IgD-negative memory B cell (primary cell): ENCODE measurements around the gene POU2F3. TPM values are rescaled to one million over a fixed set of nuclear protein-coding genes. Genes with fewer than 3 reads are reported as not detected.

Experiments
- H3K27ac Mint-ChIP-seq, 3 donors: one replicate each; pipeline ENCODE4 v1.8.0; 2020 to 2022; ENCODE audit warnings: mild to moderate bottlenecking in 3 of 3, mixed read lengths in 3 of 3, moderate library complexity in 1 of 3
- H3K27me3 Mint-ChIP-seq: one replicate; pipeline ENCODE4 v1.8.0; 2021; ENCODE audit warnings: mixed read lengths
- H3K36me3 Mint-ChIP-seq: one replicate; pipeline ENCODE4 v1.8.0; 2020; ENCODE audit warnings: mild to moderate bottlenecking, mixed read lengths
- H3K4me1 Mint-ChIP-seq, 3 donors: one replicate each; pipeline ENCODE4 v1.8.0; 2020 to 2022; ENCODE audit warnings: mixed read lengths in 3 of 3, mild to moderate bottlenecking in 1 of 3
- H3K4me3 Mint-ChIP-seq, 4 donors: one replicate each; pipeline ENCODE4 v1.8.0; 2020 to 2022; ENCODE audit warnings: mild to moderate bottlenecking in 4 of 4, mixed read lengths in 4 of 4, moderate library complexity in 3 of 4
- H3K9me3 Mint-ChIP-seq, 3 donors: one replicate each; pipeline ENCODE4 v1.8.0; 2020 to 2021; ENCODE audit warnings: mixed read lengths in 3 of 3, mild to moderate bottlenecking in 1 of 3
- polyA plus RNA-seq: library from polyadenylated mRNA; unstranded; fragments of 300-500 nt; fragmentation: Illumina TruSeq; gene quantifications from one replicate; pipeline ENCODE4 v1.2.3, GENCODE V29; 2021

Gene POU2F3
- polyA plus RNA-seq, 1 donor from 2014 or later, result not detected

DNA sequence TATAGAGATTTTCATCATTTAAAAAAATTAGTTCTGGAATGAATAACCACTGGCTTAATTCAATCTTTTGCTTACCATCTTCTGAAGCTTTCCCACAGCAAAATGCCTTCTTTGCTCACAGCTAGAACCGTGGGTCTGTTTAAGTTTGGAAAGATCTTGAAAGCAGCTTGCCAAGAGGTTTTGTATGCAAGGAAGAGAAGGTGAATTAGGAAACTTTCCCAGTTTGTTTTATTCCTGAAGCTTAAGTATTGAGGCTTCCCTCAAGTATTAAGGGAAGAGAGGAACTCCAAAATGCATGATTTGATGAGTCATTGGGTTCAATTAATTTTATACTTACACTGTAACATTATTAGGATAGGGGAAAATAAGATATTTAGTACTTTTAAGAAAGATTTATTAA, 94.4 kb downstream of the POU2F3 start:
- H3K9me3 Mint-ChIP-seq, result peaks cover 0 to 2% (median 0%) of the 10 kb centered on the region in 3 donors
- H3K27ac Mint-ChIP-seq, result no peak overlapping the region
- no peak overlapping the region for H3K4me3 Mint-ChIP-seq
- H3K27me3 Mint-ChIP-seq, result peaks cover 22% of the 10 kb centered on the region
- H3K36me3 Mint-ChIP-seq, result no peaks in the 10 kb centered on the region
- peaks cover 18 to 22% (median 20%) of the 10 kb centered on the region in 3 donors for H3K4me1 Mint-ChIP-seq

DNA sequence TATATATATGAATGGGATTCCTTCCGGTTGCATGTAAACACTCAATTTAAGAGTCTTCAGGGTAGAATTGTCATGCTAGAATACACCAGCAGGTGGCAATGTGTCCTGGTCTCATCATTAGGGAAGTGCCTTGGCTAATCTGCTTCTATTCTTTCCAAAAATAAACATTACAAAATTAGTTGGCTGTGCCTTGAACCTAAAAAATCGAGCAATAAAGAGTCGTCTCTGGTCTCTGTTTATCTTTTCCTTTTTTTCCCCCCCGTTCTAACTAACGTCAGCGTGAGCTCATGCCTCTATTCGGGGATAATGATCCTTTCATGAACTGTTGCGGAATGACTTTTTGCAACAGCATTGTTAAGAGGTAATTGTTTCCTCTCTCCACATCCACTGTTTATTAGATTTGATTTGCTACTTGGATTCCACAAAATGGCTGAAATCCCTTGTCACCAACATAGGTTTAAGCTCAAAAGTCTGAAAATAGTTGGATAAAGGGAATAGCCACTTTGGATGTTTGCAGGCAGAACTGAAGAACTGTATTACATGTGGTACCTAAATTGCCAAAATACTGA, 95.0 kb downstream of the POU2F3 start:
- H3K4me1 Mint-ChIP-seq, result peaks cover 18 to 29% (median 20%) of the 10 kb centered on the region in 3 donors
- no peaks in the 10 kb centered on the region for H3K36me3 Mint-ChIP-seq
- peak overlapping the region; percentile 3 to 55 (median 34) for H3K27ac Mint-ChIP-seq
- H3K9me3 Mint-ChIP-seq, result peaks cover 0 to 2% (median 0%) of the 10 kb centered on the region in 3 donors
- H3K27me3 Mint-ChIP-seq, result peaks cover 26% of the 10 kb centered on the region
- peak overlapping the region; percentile 81 to 87 (median 86) for H3K4me3 Mint-ChIP-seq

DNA sequence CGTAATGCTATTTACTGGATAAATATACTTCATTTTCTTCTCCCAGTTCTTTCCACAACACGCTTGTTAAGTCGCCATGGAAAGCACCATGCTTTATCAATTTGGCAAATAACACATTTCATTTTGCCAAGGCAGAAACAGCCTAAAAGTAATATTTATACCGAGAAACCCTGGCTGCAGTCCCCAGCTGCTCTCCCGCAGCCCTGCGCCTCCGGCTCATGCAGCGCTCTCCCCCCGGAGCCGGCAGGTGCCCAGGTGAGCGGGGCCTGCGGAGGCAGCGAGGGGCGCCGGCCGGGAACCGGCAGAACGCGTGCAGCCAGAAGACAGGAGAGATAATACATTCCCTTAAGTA, 95.6 kb downstream of the POU2F3 start:
- peak overlapping the region; percentile 81 to 87 (median 86) for H3K4me3 Mint-ChIP-seq
- H3K9me3 Mint-ChIP-seq, result peaks cover 0 to 2% (median 0%) of the 10 kb centered on the region in 3 donors
- no peaks in the 10 kb centered on the region for H3K36me3 Mint-ChIP-seq
- peaks cover 31% of the 10 kb centered on the region for H3K27me3 Mint-ChIP-seq
- peak overlapping the region; percentile 3 to 83 (median 55) for H3K27ac Mint-ChIP-seq
- peaks cover 18 to 30% (median 20%) of the 10 kb centered on the region in 3 donors for H3K4me1 Mint-ChIP-seq

DNA sequence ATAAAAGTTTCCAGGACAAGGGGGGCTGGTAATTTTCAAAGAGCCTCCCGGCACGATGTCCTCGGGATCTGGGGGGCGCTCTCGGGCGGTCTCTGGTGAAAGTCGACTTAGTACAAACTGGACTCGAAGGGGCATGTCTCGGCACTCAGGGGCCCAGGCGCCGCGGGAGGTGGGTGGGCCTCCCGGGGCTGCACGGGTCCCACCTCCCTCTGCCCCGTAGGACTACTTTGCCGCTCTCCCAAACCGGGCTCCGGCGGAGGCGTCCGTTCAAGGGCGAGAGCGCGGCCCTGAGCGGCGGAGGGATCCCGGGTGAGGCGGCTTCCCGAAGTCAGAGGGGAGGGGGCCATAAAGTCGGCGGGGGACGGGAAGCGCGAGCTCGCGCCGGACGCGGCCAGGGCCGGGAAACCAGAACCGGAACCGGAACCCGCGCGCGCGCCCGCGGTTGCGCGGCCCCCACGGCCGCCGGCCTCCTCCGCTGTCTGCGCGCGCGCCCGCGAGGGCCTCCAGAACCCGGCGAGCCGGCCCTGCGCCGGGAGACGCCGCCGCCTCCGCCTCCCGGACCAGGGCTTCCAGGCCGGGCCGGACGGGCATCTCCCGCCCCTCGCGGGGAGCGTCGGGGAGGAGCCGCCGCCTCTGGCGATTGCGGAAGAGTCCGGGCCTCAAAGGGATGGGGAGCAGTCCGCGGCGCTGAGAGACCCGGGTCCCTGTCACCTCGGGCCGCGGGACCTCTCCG, 96.1 kb downstream of the POU2F3 start, which contains the start of gene ARHGEF12:
Gene ARHGEF12 (plus strand): TSS at position 506 of the 733 bp plus-strand sequence. CDS start 831 bp downstream, outside the sequence.
- H3K27me3 Mint-ChIP-seq, result peaks cover 35% of the 10 kb centered on the region
- H3K4me3 Mint-ChIP-seq, result peak within 1 kb of the TSS; percentile 85 to 96 (median 92)
- H3K9me3 Mint-ChIP-seq, result peaks cover 0 to 2% (median 0%) of the 10 kb centered on the region in 3 donors
- H3K27ac Mint-ChIP-seq, result peak within 1 kb of the TSS; percentile 66 to 96 (median 89)
- H3K4me1 Mint-ChIP-seq, result peaks cover 18 to 30% (median 20%) of the 10 kb centered on the region in 3 donors
- H3K36me3 Mint-ChIP-seq, result no peaks in the 10 kb centered on the region

DNA sequence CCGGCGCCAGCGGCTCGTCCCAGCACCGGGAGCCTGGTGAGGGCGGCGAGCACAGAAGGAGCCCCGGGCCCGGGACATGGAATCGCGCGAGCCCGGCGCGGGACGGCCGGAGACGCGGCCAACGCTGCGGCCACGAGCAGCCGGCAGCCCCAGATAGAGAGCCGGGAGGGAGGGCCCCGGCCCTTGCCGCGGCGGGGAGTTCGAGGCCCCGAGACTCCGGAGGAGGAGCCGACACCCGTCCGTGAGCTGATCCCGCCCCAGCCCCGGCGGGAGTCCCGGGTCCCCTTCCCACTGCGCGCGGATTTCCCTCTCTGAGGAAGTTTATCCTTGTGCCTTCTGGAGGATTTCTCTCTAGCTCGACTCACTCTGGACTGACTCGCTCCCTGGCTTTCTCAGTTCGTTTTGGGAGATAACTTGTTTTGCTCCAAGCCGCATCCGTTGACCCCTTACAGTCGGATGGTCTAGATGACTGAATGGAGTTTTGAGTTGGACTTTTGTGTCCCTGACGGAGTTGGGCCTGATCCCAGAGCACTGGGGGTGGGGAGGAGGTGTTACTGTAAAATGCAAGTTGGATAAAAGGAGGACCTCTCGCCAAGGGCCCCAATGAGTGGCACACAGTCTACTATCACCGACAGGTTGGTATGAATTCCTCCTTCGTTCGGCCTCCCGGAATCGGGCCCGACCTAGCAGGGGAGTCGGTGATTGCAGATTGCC, 96.9 kb downstream of the POU2F3 start:
- peaks cover 19 to 30% (median 20%) of the 10 kb centered on the region in 3 donors for H3K4me1 Mint-ChIP-seq
- H3K36me3 Mint-ChIP-seq, result no peaks in the 10 kb centered on the region
- peak overlapping the region; percentile 83 to 96 (median 92) for H3K4me3 Mint-ChIP-seq
- H3K9me3 Mint-ChIP-seq, result peaks cover 0 to 2% (median 0%) of the 10 kb centered on the region in 3 donors
- peak overlapping the region; percentile 66 to 96 (median 89) for H3K27ac Mint-ChIP-seq
- peaks cover 37% of the 10 kb centered on the region for H3K27me3 Mint-ChIP-seq

DNA sequence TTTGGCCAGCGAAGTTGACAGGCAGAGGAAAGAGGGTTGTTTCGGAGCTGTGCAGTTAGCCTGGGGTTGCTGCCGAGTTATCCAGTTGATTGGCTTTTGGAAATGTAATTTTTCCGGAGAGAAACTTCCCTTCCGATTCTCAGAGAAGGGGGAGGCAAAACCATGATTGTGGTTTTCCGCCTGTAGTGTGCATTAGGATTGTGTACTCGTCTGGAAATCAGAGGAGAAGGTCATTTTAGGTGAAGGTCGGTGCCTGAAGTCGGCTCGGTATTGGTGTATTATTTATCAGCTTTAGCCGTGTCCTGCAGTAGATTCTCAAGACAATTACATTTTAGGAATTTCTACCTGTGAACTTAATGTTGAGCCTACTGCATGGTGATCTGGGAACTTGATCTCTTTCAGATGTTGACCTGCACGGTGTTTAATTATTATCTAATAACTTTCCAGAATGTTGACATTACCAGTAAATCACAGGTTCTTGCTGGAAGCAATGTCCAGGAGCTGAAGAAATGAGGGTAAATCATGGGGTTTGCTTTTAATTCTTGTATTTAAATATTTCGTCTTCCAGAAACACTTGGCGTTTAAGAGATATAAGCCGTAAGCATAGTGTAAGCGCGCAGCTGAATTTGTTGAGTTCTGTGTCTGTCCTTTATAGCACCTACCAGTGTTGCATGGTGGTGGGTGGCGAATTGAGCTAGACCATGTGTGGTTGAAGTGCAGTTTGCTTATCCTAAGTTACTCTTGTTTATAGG, 97.6 kb downstream of the POU2F3 start:
- no peaks in the 10 kb centered on the region for H3K36me3 Mint-ChIP-seq
- H3K4me1 Mint-ChIP-seq, result peaks cover 19 to 30% (median 20%) of the 10 kb centered on the region in 3 donors
- H3K9me3 Mint-ChIP-seq, result peaks cover 0 to 4% (median 0%) of the 10 kb centered on the region in 3 donors
- peak overlapping the region; percentile 83 to 96 (median 92) for H3K4me3 Mint-ChIP-seq
- H3K27ac Mint-ChIP-seq, result peak overlapping the region in 2 of 3 donors; percentile 16 to 96
- H3K27me3 Mint-ChIP-seq, result peaks cover 43% of the 10 kb centered on the region

DNA sequence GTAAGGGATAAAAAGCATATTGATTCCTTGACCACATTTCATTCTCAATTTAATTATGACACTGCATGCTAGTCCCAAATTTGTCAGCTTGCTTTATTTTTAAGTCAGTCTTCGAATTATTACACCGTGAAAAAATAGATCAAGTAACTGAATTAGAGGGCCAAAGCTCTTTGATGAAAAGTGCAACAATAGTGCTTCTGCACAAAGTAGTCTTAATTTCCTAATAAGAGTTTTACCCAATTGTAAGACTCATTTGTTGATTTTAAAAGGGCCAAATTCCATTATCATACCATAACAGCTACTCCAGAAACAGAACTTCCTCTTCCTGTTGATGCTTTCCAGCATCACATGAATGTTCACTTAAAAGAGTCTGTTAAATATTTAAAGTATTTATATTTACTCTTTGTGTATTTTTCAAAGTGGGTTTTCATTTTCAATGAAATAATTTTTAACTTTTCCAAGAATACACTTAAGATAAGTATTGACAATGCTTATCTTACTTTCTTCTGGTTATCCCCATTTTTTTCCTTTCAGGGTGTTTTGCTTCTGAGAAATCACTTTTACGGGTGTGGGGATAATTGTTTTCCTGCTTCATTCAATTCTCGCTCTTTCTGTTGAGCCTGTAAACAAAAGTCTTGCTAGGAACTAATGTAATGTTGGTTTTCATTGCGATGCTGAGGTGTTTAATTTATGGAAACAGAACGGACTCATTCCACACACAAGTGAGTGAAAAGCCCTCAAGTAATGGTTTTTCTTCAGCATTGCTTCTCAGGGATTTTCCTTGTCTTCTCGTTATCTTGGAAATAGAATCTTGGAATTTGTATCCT, 98.4 kb downstream of the POU2F3 start:
- Mint-ChIP-seq H3K4me1 (peaks cover 19 to 30% (median 20%) of the 10 kb centered on the region in 3 donors), H3K27me3 (peaks cover 46% of the 10 kb centered on the region), H3K4me3 (peak overlapping the region in 3 of 4 donors; percentile 14 to 88 (median 83)), H3K9me3 (peaks cover 0 to 4% (median 0%) of the 10 kb centered on the region in 3 donors), H3K36me3 (no peaks in the 10 kb centered on the region), H3K27ac (peak overlapping the region in 2 of 3 donors; percentile 16 to 63)

DNA sequence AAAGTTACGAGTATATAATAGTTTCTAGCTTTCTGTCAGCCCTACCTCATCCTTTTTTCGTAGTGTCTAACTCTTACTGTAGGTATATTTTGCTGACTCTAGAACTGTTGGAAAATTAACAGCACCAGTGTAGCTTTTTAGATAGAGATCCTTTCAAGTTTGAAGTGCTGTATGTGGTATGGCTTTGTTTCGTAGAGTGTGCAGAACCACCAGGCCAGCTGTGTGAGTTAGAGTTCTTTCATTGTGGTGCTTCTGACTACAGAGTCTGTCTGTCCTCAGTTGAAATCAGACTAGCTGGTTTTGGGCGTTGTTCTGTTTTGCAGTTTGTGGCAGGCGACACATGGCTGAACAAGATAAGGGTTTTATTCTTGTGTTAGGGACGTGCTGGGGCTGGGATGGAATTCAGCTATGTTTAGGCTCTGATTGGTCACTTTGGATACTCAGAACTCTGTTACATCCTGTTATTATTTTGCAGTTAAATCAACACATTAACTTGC, 99.5 kb downstream of the POU2F3 start:
- peaks cover 0 to 4% (median 0%) of the 10 kb centered on the region in 3 donors for H3K9me3 Mint-ChIP-seq
- peaks cover 22 to 36% (median 26%) of the 10 kb centered on the region in 3 donors for H3K4me1 Mint-ChIP-seq
- H3K27ac Mint-ChIP-seq, result no peak overlapping the region
- peaks cover 49% of the 10 kb centered on the region for H3K27me3 Mint-ChIP-seq
- H3K4me3 Mint-ChIP-seq, result peak overlapping the region in 1 of 4 donors; percentile 51
- no peaks in the 10 kb centered on the region for H3K36me3 Mint-ChIP-seq

DNA sequence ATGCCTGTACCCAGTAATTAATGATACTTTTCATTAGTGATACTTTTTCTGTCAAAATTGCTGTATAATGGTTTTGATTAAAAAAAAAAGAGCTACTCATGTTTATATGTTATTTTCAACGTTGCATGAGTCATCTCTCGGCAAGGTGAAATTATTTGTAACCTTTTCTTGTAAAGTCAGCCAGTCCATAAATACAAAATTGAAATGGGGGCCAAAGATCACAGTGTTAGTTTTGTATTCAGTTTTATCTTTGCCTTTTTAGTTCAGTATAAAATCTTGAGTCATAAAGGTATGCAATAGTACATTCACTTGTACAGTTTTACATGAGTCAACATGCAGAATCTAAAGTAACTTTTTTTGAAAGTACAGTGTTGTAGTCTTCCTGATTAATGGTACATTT, 100.6 kb downstream of the POU2F3 start:
- no peak overlapping the region for H3K27ac Mint-ChIP-seq

DNA sequence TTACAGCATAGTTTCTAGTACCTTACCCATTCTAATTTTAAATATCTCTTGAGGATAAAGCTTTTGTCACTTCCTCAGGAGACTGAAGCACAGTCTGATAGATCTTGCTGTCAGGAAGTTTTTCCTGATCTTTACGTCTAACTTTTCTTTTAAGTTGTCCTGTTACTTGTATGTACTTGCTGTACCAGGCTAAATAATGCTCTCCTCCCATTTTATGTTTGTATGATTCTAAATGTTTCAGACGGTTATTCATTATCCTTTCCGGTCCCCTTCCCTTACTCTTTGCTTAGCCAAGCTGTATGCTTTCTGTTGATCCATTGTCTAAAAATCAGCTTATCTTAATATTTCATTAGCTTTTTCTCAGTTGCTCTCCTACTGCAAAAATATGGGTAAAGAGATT, 102.3 kb downstream of the POU2F3 start:
- H3K36me3 Mint-ChIP-seq, result no peaks in the 10 kb centered on the region
- peaks cover 61% of the 10 kb centered on the region for H3K27me3 Mint-ChIP-seq
- H3K4me3 Mint-ChIP-seq, result no peak overlapping the region
- H3K9me3 Mint-ChIP-seq, result peaks cover 0 to 4% (median 0%) of the 10 kb centered on the region in 3 donors
- H3K4me1 Mint-ChIP-seq, result peaks cover 23 to 38% (median 27%) of the 10 kb centered on the region in 3 donors
- H3K27ac Mint-ChIP-seq, result no peak overlapping the region

More for the DNA sequence above, 100.6 kb downstream of the POU2F3 start:
- Mint-ChIP-seq H3K9me3 (peaks cover 0 to 4% (median 0%) of the 10 kb centered on the region in 3 donors), H3K27me3 (peaks cover 55% of the 10 kb centered on the region), H3K36me3 (no peaks in the 10 kb centered on the region), H3K4me3 (no peak overlapping the region), H3K4me1 (peaks cover 22 to 39% (median 29%) of the 10 kb centered on the region in 3 donors)

DNA sequence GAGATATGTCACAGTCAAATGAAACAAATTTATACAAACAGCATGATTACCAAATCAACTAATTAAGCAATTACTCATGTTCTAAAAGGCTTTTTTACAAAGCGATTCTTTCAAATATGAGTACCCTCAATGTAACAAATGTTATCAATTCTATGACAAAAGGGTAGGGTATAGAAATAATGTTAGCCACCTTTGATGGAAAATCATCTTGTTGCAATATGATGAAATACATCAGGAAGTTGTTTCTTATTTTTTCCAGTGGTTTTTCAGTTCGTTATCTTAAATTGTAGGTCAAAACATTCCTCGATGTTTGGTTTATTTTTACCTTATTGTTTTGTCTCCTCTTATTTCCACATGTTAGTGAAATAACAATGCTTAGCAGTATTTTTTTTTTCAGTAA, 102.7 kb downstream of the POU2F3 start:
- Mint-ChIP-seq H3K27ac (no peak overlapping the region), H3K4me1 (peaks cover 23 to 34% (median 23%) of the 10 kb centered on the region in 3 donors), H3K36me3 (no peaks in the 10 kb centered on the region), H3K9me3 (peaks cover 0 to 2% (median 0%) of the 10 kb centered on the region in 3 donors), H3K27me3 (peaks cover 62% of the 10 kb centered on the region), H3K4me3 (no peak overlapping the region)

DNA sequence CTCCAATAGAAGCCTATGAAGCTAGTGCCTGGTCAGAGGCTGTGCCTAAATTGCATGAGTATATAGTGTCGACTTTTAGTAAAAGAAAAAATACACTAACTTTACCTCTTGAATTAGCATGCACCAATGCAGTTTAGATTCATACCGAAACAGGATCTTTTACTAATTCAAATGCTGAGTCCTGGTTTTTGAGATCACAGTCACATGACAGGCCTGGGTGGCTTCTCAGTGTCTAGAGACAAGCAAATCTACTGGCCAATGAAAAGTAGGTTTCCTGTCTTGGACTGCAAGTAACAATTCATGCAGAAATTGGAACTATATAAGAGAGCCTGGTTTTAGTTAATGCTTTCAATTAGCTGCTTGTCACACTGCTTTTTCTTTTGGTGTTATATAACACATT, 103.5 kb downstream of the POU2F3 start:
- H3K4me1 Mint-ChIP-seq, result peaks cover 18 to 29% (median 21%) of the 10 kb centered on the region in 3 donors
- peaks cover 0 to 2% (median 0%) of the 10 kb centered on the region in 3 donors for H3K9me3 Mint-ChIP-seq
- H3K36me3 Mint-ChIP-seq, result no peaks in the 10 kb centered on the region
- peak overlapping the region in 1 of 3 donors; percentile 10 for H3K27ac Mint-ChIP-seq
- peak overlapping the region in 1 of 4 donors; percentile 25 for H3K4me3 Mint-ChIP-seq
- peaks cover 57% of the 10 kb centered on the region for H3K27me3 Mint-ChIP-seq

DNA sequence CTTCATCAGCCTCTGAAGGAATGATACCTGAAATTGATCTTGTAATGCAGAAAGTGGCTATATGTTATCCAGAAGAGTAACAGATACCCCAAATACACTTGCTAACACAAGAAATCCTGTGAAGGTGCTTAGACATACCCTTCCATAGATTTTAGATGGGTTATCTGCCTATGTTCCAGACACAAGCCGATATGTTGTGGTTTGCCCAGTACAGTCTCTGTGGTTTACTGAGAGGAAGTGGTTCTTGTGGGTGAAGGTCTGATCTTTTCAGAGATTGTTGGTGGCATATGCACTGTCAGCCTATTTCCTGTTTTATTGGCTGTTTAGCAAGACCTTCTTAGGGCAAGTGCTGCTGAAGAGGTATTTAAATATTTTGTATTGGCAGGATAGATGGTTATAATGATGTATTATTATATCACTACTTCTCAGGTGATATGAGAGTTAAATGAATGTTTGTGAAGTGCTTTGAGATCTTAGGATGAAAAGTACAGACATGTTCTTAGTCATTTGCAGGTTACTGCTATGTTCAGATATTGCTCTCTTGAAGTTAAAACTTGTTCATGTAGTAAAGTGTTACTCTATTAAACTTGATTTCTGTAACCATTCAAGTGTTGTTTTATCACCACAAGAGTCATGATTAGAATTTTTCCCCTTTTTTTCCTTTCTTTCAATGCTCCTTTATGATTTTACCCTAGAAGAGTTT, 104.5 kb downstream of the POU2F3 start:
- Mint-ChIP-seq H3K4me3 (peak overlapping the region in 3 of 4 donors; percentile 7 to 80 (median 43)), H3K4me1 (peaks cover 16 to 26% (median 20%) of the 10 kb centered on the region in 3 donors), H3K27me3 (peaks cover 56% of the 10 kb centered on the region), H3K36me3 (no peaks in the 10 kb centered on the region), H3K9me3 (peaks cover 0 to 2% (median 0%) of the 10 kb centered on the region in 3 donors), H3K27ac (peak overlapping the region; percentile 7 to 32 (median 25))
